Measurements from ENCODE around the gene ALDH1A1.

ALDH1A1 gene

GRCh38 chr9:72917892-72918509 lies 34.9 kb downstream of the ALDH1A1 start:
- no peak for DNase-seq
- H4K20me1 ChIP-seq (ENCODE audit: insufficient read depth, low read length): no peaks in the 10 kb centered on the region; the same call in 1 of the 2 replicates
- no peaks in the 10 kb centered on the region for H3K4me1 ChIP-seq (ENCODE audit: low read length)
- no peak overlapping the region for H3K27ac ChIP-seq (ENCODE audit: low read length)
- H3K4me2 ChIP-seq (ENCODE audit: low read depth, low read length): no peak overlapping the region
- H3K4me3 ChIP-seq (ENCODE audit: low read length): no peak overlapping the region
- H2AFZ ChIP-seq (ENCODE audit: low read length): no peak overlapping the region
- H3F3A ChIP-seq (ENCODE audit: insufficient read depth, low read length): no peaks in the 10 kb centered on the region
- H3K27me3 ChIP-seq (replicated peaks; ENCODE audit: insufficient read depth, low read length): no peaks in the 10 kb centered on the region
- TF ChIP-seq EZH2 (optimal IDR thresholded peaks at IDR 0.05; ENCODE audit: low read depth, low read length) (no peak), CTCF (IDR thresholded peaks at IDR 0.05; ENCODE audit: low read length) (no peak), EZH2phosphoT487 (IDR thresholded peaks at IDR 0.05; ENCODE audit: low read length) (no peak)
- H3K9ac ChIP-seq (ENCODE audit: low read length): no peak overlapping the region
- H3K79me2 ChIP-seq (ENCODE audit: low read length): no peaks in the 10 kb centered on the region
- no peaks in the 10 kb centered on the region for H3K9me2 ChIP-seq (replicated peaks; ENCODE audit: insufficient read depth, low read length)
- H3K36me3 ChIP-seq (replicated peaks; ENCODE audit: insufficient read depth, low read length): no peaks in the 10 kb centered on the region
- H3K9me3 ChIP-seq (replicated peaks; ENCODE audit: insufficient read depth, low read length): no peaks in the 10 kb centered on the region

GRCh38 chr9:72915659-72916058 lies 37.2 kb downstream of the ALDH1A1 start:
- Histone ChIP-seq H3K79me2 (ENCODE audit: low read length) (no peaks in the 10 kb centered on the region), H3K9me3 (replicated peaks; ENCODE audit: insufficient read depth, low read length) (no peaks in the 10 kb centered on the region)

GRCh38 chr9:72914750-72915149 lies 38.1 kb downstream of the ALDH1A1 start:
- Histone ChIP-seq H3K4me2 (ENCODE audit: low read depth, low read length) (no peak overlapping the region), H3K9ac (ENCODE audit: low read length) (no peak overlapping the region), H3F3A (ENCODE audit: insufficient read depth, low read length) (no peaks in the 10 kb centered on the region), H3K36me3 (replicated peaks; ENCODE audit: insufficient read depth, low read length) (no peaks in the 10 kb centered on the region), H3K4me1 (ENCODE audit: low read length) (no peaks in the 10 kb centered on the region), H3K4me3 (ENCODE audit: low read length) (no peak overlapping the region), H2AFZ (ENCODE audit: low read length) (no peak overlapping the region), H3K9me3 (replicated peaks; ENCODE audit: insufficient read depth, low read length) (no peaks in the 10 kb centered on the region), H3K79me2 (ENCODE audit: low read length) (no peaks in the 10 kb centered on the region), H3K9me2 (replicated peaks; ENCODE audit: insufficient read depth, low read length) (no peaks in the 10 kb centered on the region), H4K20me1 (ENCODE audit: insufficient read depth, low read length) (no peaks in the 10 kb centered on the region; the same call in 1 of the 2 replicates), H3K27ac (ENCODE audit: low read length) (no peak overlapping the region), H3K27me3 (replicated peaks; ENCODE audit: insufficient read depth, low read length) (no peaks in the 10 kb centered on the region)
- no peak for DNase-seq
- no peak for TF ChIP-seq EZH2phosphoT487 (IDR thresholded peaks at IDR 0.05; ENCODE audit: low read length)
- no peak for TF ChIP-seq CTCF (IDR thresholded peaks at IDR 0.05; ENCODE audit: low read length)

More at GRCh38 chr9:72915659-72916058, 37.2 kb downstream of the ALDH1A1 start:
- H4K20me1 ChIP-seq (ENCODE audit: insufficient read depth, low read length): no peaks in the 10 kb centered on the region; the same call in 1 of the 2 replicates
- H3K36me3 ChIP-seq (replicated peaks; ENCODE audit: insufficient read depth, low read length): no peaks in the 10 kb centered on the region
- H3K27ac ChIP-seq (ENCODE audit: low read length): no peak overlapping the region
- DNase-seq: no peak
- H3F3A ChIP-seq (ENCODE audit: insufficient read depth, low read length): no peaks in the 10 kb centered on the region
- no peak overlapping the region for H2AFZ ChIP-seq (ENCODE audit: low read length)
- H3K4me1 ChIP-seq (ENCODE audit: low read length): no peaks in the 10 kb centered on the region
- no peaks in the 10 kb centered on the region for H3K9me2 ChIP-seq (replicated peaks; ENCODE audit: insufficient read depth, low read length)
- no peak for TF ChIP-seq EZH2 (optimal IDR thresholded peaks at IDR 0.05; ENCODE audit: low read depth, low read length)
- H3K9ac ChIP-seq (ENCODE audit: low read length): no peak overlapping the region
- H3K27me3 ChIP-seq (replicated peaks; ENCODE audit: insufficient read depth, low read length): no peaks in the 10 kb centered on the region
- H3K4me3 ChIP-seq (ENCODE audit: low read length): no peak overlapping the region
- H3K4me2 ChIP-seq (ENCODE audit: low read depth, low read length): no peak overlapping the region

GRCh38 chr9:72913382-72914009 lies 39.4 kb downstream of the ALDH1A1 start:
- Histone ChIP-seq H3K4me2 (ENCODE audit: low read depth, low read length) (no peak overlapping the region), H3K9me2 (replicated peaks; ENCODE audit: insufficient read depth, low read length) (no peaks in the 10 kb centered on the region), H2AFZ (ENCODE audit: low read length) (no peak overlapping the region), H3K27ac (ENCODE audit: low read length) (no peak overlapping the region), H3K9ac (ENCODE audit: low read length) (no peak overlapping the region), H3K27me3 (replicated peaks; ENCODE audit: insufficient read depth, low read length) (no peaks in the 10 kb centered on the region), H3K4me1 (ENCODE audit: low read length) (no peaks in the 10 kb centered on the region), H3F3A (ENCODE audit: insufficient read depth, low read length) (no peaks in the 10 kb centered on the region), H3K9me3 (replicated peaks; ENCODE audit: insufficient read depth, low read length) (no peaks in the 10 kb centered on the region), H3K79me2 (ENCODE audit: low read length) (no peaks in the 10 kb centered on the region), H4K20me1 (ENCODE audit: insufficient read depth, low read length) (no peaks in the 10 kb centered on the region; the same call in 1 of the 2 replicates), H3K36me3 (replicated peaks; ENCODE audit: insufficient read depth, low read length) (no peaks in the 10 kb centered on the region), H3K4me3 (ENCODE audit: low read length) (no peak overlapping the region)
- TF ChIP-seq EZH2 (optimal IDR thresholded peaks at IDR 0.05; ENCODE audit: low read depth, low read length) (no peak), EZH2phosphoT487 (IDR thresholded peaks at IDR 0.05; ENCODE audit: low read length) (no peak), CTCF (IDR thresholded peaks at IDR 0.05; ENCODE audit: low read length) (no peak)
- DNase-seq: no peak
